Loucy (cell line): ENCODE results near the gene NEURL4.

Experiments used
- H2AFZ ChIP-seq: fragments of 200-600 bp; sonication (generic); 2 replicates; pipeline ENCODE4 v1.6.0; 2016; ENCODE audit warnings: antibody characterized with exemption, mild to moderate bottlenecking, low read length, moderate library complexity
- H3F3A ChIP-seq: fragments of 200-600 bp; 2 replicates; pipeline ENCODE4 v1.6.0; 2016; ENCODE audit warnings: antibody characterized with exemption, low read depth, mild to moderate bottlenecking
- H3K27me3 ChIP-seq: fragments of 200-600 bp; sonication (generic); 2 replicates; pipeline ENCODE4 v1.6.1; 2014; ENCODE audit warnings: low read length, mild to moderate bottlenecking; ENCODE audit not compliant: insufficient read depth, poor library complexity, severe bottlenecking
- H3K36me3 ChIP-seq: fragments of 200-600 bp; sonication (generic); 2 replicates; pipeline ENCODE4 v1.6.1; 2016; ENCODE audit warnings: low read length; ENCODE audit not compliant: insufficient read depth
- H3K4me1 ChIP-seq: fragments of 200-600 bp; sonication (generic); 2 replicates; pipeline ENCODE4 v1.5.1; 2014; ENCODE audit warnings: low read length, mild to moderate bottlenecking; ENCODE audit not compliant: insufficient read depth, poor library complexity, severe bottlenecking
- H3K4me2 ChIP-seq: fragments of 200-600 bp; sonication (generic); 2 replicates; pipeline ENCODE4 v1.6.0; 2014; ENCODE audit warnings: antibody characterized with exemption, low read length, low read depth, mild to moderate bottlenecking; ENCODE audit not compliant: poor library complexity, severe bottlenecking
- H3K4me3 ChIP-seq: fragments of 200-600 bp; sonication (generic); 2 replicates; pipeline ENCODE4 v1.5.1; 2014; ENCODE audit warnings: low read length, mild to moderate bottlenecking, mixed read lengths; ENCODE audit not compliant: poor library complexity, severe bottlenecking
- H3K79me2 ChIP-seq: fragments of 200-600 bp; sonication (generic); 2 replicates; pipeline ENCODE4 v1.6.1; 2014; ENCODE audit warnings: low read length; ENCODE audit not compliant: insufficient read depth
- H3K9ac ChIP-seq: fragments of 200-600 bp; sonication (generic); 2 replicates; pipeline ENCODE4 v1.6.0; 2014; ENCODE audit warnings: mild to moderate bottlenecking, low read depth, low read length, moderate library complexity; ENCODE audit not compliant: poor library complexity, severe bottlenecking
- H3K9me2 ChIP-seq: fragments of 200-600 bp; sonication (generic); replicated peaks from 2 replicates; pipeline ENCODE4 v1.6.1; 2016; ENCODE audit warnings: low read depth, low read length, mixed read lengths
- H3K9me3 ChIP-seq: fragments of 200-600 bp; sonication (generic); 2 replicates; pipeline ENCODE4 v1.6.1; 2014; ENCODE audit warnings: mild to moderate bottlenecking, antibody characterized with exemption, low read length, low read depth; ENCODE audit not compliant: insufficient read depth
- H4K20me1 ChIP-seq: fragments of 200-600 bp; sonication (generic); 2 replicates; pipeline ENCODE4 v1.6.0; 2014; ENCODE audit warnings: antibody characterized with exemption, low read length, mild to moderate bottlenecking; ENCODE audit not compliant: insufficient read depth, poor library complexity, severe bottlenecking
- EZH2phosphoT487 ChIP-seq: fragments of 200-600 bp; IDR thresholded peaks from 2 replicates; pipeline ENCODE4 v1.6.1; 2018; ENCODE audit warnings: antibody characterized with exemption, mild to moderate bottlenecking, moderate library complexity, borderline replicate concordance
- TF ChIP-seq, protein P1 (sequence below): fragments of 200-600 bp; sonication (generic); conservative IDR thresholded peaks from 2 replicates; pipeline ENCODE4 v1.5.1; 2014; ENCODE audit warnings: mild to moderate bottlenecking, antibody characterized with exemption, low read length

NEURL4 gene

GRCh38 chr17:7293159-7293558 is 36.0 kb downstream of the NEURL4 start:
- Histone ChIP-seq H2AFZ (no peak overlapping the region), H3K4me3 (no peak overlapping the region), H3F3A (no peaks in the 10 kb centered on the region), H3K36me3 (no peaks in the 10 kb centered on the region), H3K79me2 (no peaks in the 10 kb centered on the region), H3K9ac (no peak overlapping the region), H3K4me1 (peaks cover 7% of the 10 kb centered on the region), H3K9me2 (no peaks in the 10 kb centered on the region), H4K20me1 (no peaks in the 10 kb centered on the region), H3K4me2 (no peak overlapping the region), H3K27me3 (no peaks in the 10 kb centered on the region), H3K9me3 (no peaks in the 10 kb centered on the region)
- TF ChIP-seq, protein P1, sequence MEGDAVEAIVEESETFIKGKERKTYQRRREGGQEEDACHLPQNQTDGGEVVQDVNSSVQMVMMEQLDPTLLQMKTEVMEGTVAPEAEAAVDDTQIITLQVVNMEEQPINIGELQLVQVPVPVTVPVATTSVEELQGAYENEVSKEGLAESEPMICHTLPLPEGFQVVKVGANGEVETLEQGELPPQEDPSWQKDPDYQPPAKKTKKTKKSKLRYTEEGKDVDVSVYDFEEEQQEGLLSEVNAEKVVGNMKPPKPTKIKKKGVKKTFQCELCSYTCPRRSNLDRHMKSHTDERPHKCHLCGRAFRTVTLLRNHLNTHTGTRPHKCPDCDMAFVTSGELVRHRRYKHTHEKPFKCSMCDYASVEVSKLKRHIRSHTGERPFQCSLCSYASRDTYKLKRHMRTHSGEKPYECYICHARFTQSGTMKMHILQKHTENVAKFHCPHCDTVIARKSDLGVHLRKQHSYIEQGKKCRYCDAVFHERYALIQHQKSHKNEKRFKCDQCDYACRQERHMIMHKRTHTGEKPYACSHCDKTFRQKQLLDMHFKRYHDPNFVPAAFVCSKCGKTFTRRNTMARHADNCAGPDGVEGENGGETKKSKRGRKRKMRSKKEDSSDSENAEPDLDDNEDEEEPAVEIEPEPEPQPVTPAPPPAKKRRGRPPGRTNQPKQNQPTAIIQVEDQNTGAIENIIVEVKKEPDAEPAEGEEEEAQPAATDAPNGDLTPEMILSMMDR: no peak
- TF ChIP-seq EZH2phosphoT487: no peak

GRCh38 chr17:7292729-7293128 is 36.4 kb downstream of the NEURL4 start:
- no peaks in the 10 kb centered on the region for H3K27me3 ChIP-seq
- no peak overlapping the region for H2AFZ ChIP-seq
- H3K4me1 ChIP-seq: peaks cover 7% of the 10 kb centered on the region
- H3K9me2 ChIP-seq: no peaks in the 10 kb centered on the region
- H3K36me3 ChIP-seq: no peaks in the 10 kb centered on the region
- no peak overlapping the region for H3K9ac ChIP-seq
- H3F3A ChIP-seq: no peaks in the 10 kb centered on the region
- H3K4me2 ChIP-seq: no peak overlapping the region
- no peaks in the 10 kb centered on the region for H3K79me2 ChIP-seq
- no peak for TF ChIP-seq EZH2phosphoT487
- TF ChIP-seq, protein P1: no peak
- no peaks in the 10 kb centered on the region for H4K20me1 ChIP-seq
- H3K4me3 ChIP-seq: no peak overlapping the region
- H3K9me3 ChIP-seq: no peaks in the 10 kb centered on the region

GRCh38 chr17:7292194-7292593 is 36.9 kb downstream of the NEURL4 start:
- Histone ChIP-seq H3K4me2 (no peak overlapping the region), H3K9ac (no peak overlapping the region), H3K9me2 (no peaks in the 10 kb centered on the region), H3K4me1 (peaks cover 7% of the 10 kb centered on the region), H3K79me2 (no peaks in the 10 kb centered on the region), H3K9me3 (no peaks in the 10 kb centered on the region), H4K20me1 (no peaks in the 10 kb centered on the region), H3F3A (no peaks in the 10 kb centered on the region), H3K4me3 (no peak overlapping the region), H2AFZ (no peak overlapping the region), H3K36me3 (no peaks in the 10 kb centered on the region), H3K27me3 (no peaks in the 10 kb centered on the region)
- TF ChIP-seq, protein P1: no peak
- no peak for TF ChIP-seq EZH2phosphoT487
